ENCODE results near the gene NSD1.

Gene NSD1

GRCh38 chr5:177111720-177112394, 21.7 kb upstream of the NSD1 start:
- H3K9me2 ChIP-seq (replicated peaks; ENCODE audit: control insufficient read depth, low read length): no peaks in the 10 kb centered on the region
- no peaks in the 10 kb centered on the region for H3K9me3 ChIP-seq (ENCODE audit: control insufficient read depth, insufficient read depth, low read length)
- no peaks in the 10 kb centered on the region for H3K79me2 ChIP-seq (ENCODE audit: control insufficient read depth, low read length)
- H3F3A ChIP-seq (ENCODE audit: control insufficient read depth, insufficient read depth): no peaks in the 10 kb centered on the region
- H3K4me3 ChIP-seq (ENCODE audit: low read length): no peak overlapping the region
- no peaks in the 10 kb centered on the region for H3K27me3 ChIP-seq (ENCODE audit: control insufficient read depth, low read length)
- no peaks in the 10 kb centered on the region for H3K36me3 ChIP-seq (ENCODE audit: control insufficient read depth, low read length)
- no peaks in the 10 kb centered on the region for H4K20me1 ChIP-seq (ENCODE audit: control insufficient read depth, insufficient read depth, low read depth, low read length)
- peak overlapping the region; percentile 56 for H3K4me2 ChIP-seq (ENCODE audit: low read length)
- TF ChIP-seq CTCF (IDR thresholded peaks at IDR 0.05; ENCODE audit: low read depth, low read length, poor library complexity, severe bottlenecking): peak; percentile 98
- TF ChIP-seq EZH2phosphoT487 (IDR thresholded peaks at IDR 0.05; ENCODE audit: borderline replicate concordance, low read length): no peak
- no peak overlapping the region for H3K27ac ChIP-seq (ENCODE audit: low read depth, low read length)
- H3K4me1 ChIP-seq (ENCODE audit: control insufficient read depth, low read length): peaks cover 18% of the 10 kb centered on the region

GRCh38 chr5:177112589-177113220, 20.9 kb upstream of the NSD1 start:
- no peaks in the 10 kb centered on the region for H3K79me2 ChIP-seq (ENCODE audit: control insufficient read depth, low read length)
- H3K9me3 ChIP-seq (ENCODE audit: control insufficient read depth, insufficient read depth, low read length): no peaks in the 10 kb centered on the region
- no peaks in the 10 kb centered on the region for H3K27me3 ChIP-seq (ENCODE audit: control insufficient read depth, low read length)
- H3K4me3 ChIP-seq (ENCODE audit: low read length): no peak overlapping the region
- peaks cover 18% of the 10 kb centered on the region for H3K4me1 ChIP-seq (ENCODE audit: control insufficient read depth, low read length)
- H3F3A ChIP-seq (ENCODE audit: control insufficient read depth, insufficient read depth): no peaks in the 10 kb centered on the region
- no peak overlapping the region for H3K4me2 ChIP-seq (ENCODE audit: low read length)
- TF ChIP-seq EZH2phosphoT487 (IDR thresholded peaks at IDR 0.05; ENCODE audit: borderline replicate concordance, low read length) (no peak), CTCF (IDR thresholded peaks at IDR 0.05; ENCODE audit: low read depth, low read length, poor library complexity, severe bottlenecking) (no peak)
- H3K36me3 ChIP-seq (ENCODE audit: control insufficient read depth, low read length): no peaks in the 10 kb centered on the region
- no peaks in the 10 kb centered on the region for H3K9me2 ChIP-seq (replicated peaks; ENCODE audit: control insufficient read depth, low read length)
- H3K27ac ChIP-seq (ENCODE audit: low read depth, low read length): no peak overlapping the region
- no peaks in the 10 kb centered on the region for H4K20me1 ChIP-seq (ENCODE audit: control insufficient read depth, insufficient read depth, low read depth, low read length)

GRCh38 chr5:177113566-177114424, 19.8 kb upstream of the NSD1 start:
- Histone ChIP-seq H4K20me1 (ENCODE audit: control insufficient read depth, insufficient read depth, low read depth, low read length) (no peaks in the 10 kb centered on the region), H3K4me3 (ENCODE audit: low read length) (no peak overlapping the region), H3K36me3 (ENCODE audit: control insufficient read depth, low read length) (no peaks in the 10 kb centered on the region), H3K4me1 (ENCODE audit: control insufficient read depth, low read length) (peaks cover 18% of the 10 kb centered on the region), H3K9me3 (ENCODE audit: control insufficient read depth, insufficient read depth, low read length) (no peaks in the 10 kb centered on the region), H3K27ac (ENCODE audit: low read depth, low read length) (no peak overlapping the region), H3K79me2 (ENCODE audit: control insufficient read depth, low read length) (no peaks in the 10 kb centered on the region), H3F3A (ENCODE audit: control insufficient read depth, insufficient read depth) (peaks cover 3% of the 10 kb centered on the region; the same call in 1 of the 2 replicates), H3K4me2 (ENCODE audit: low read length) (peak overlapping the region; percentile 19; the same call in 1 of the 2 replicates), H3K27me3 (ENCODE audit: control insufficient read depth, low read length) (no peaks in the 10 kb centered on the region), H3K9me2 (replicated peaks; ENCODE audit: control insufficient read depth, low read length) (no peaks in the 10 kb centered on the region)
- TF ChIP-seq CTCF (IDR thresholded peaks at IDR 0.05; ENCODE audit: low read depth, low read length, poor library complexity, severe bottlenecking) (peak; percentile 99), EZH2phosphoT487 (IDR thresholded peaks at IDR 0.05; ENCODE audit: borderline replicate concordance, low read length) (no peak)

Data from DOHH2 (cell line).